Measurements from ENCODE around the gene RASSF5. TPM values are rescaled to one million over a fixed set of nuclear protein-coding genes. Genes with fewer than 3 reads are reported as not detected.

RASSF5 gene
- polyA plus RNA-seq, 1 of the 3 experiments (the other 2 are of a cell fraction), result 2.2 TPM

GRCh38 chr1:206541236-206541833 lies 34.0 kb downstream of the RASSF5 start:
- ChIA-PET CTCF (interaction anchor here (0.5 to 17.3 kb wide), 8 partner anchors 10 to 79 kb away, joined by 3 to 241 read pairs (median 6); no protein-coding TSS in a partner anchor), POLR2A (no interaction called here)
- H2AFZ ChIP-seq (ENCODE audit: low read depth), result no peak overlapping the region
- 90% methylated on average over 7 of the region's 7 CpGs for WGBS (ENCODE audit: low lambda C conversion rate)
- no peaks in the 10 kb centered on the region for H3F3A ChIP-seq (replicated peaks; ENCODE audit: insufficient read depth)
- H3K9ac ChIP-seq, result no peak overlapping the region
- H3K4me3 ChIP-seq (ENCODE audit: low read depth in 2 of 2, low read length in 1 of 2), result no peak overlapping the region
- H3K4me2 ChIP-seq, result no peak overlapping the region
- H3K27ac ChIP-seq (ENCODE audit: low read depth in 2 of 2, low read length in 1 of 2), result no peak overlapping the region
- no peaks in the 10 kb centered on the region for H4K20me1 ChIP-seq (ENCODE audit: insufficient read depth)
- no peaks in the 10 kb centered on the region for H3K36me3 ChIP-seq (replicated peaks in 1 of 2; ENCODE audit: control insufficient read depth in 1 of 2, insufficient read depth in 2 of 2, low read length in 1 of 2)
- TF ChIP-seq USF2 (IDR thresholded peaks at IDR 0.05; ENCODE audit: borderline replicate concordance, low read depth, low read length) (no peak), RAD21 (IDR thresholded peaks at IDR 0.05; ENCODE audit: low read length) (no peak), MAX (IDR thresholded peaks at IDR 0.05; ENCODE audit: low read depth) (no peak), JUND (IDR thresholded peaks at IDR 0.05) (no peak), TAF1 (IDR thresholded peaks at IDR 0.05; ENCODE audit: borderline replicate concordance, low read depth, low read length) (no peak)
- DNase-seq, result no peak
- no peaks in the 10 kb centered on the region; a peak in 1 of 4 replicates for H3K4me1 ChIP-seq (ENCODE audit: control insufficient read depth in 1 of 2, insufficient read depth in 2 of 2, low read depth in 1 of 2, low read length in 1 of 2)
- H3K79me2 ChIP-seq (ENCODE audit: insufficient read depth), result no peaks in the 10 kb centered on the region
- no peaks in the 10 kb centered on the region for H3K9me2 ChIP-seq
- no peaks in the 10 kb centered on the region for H3K9me3 ChIP-seq
- no peaks in the 10 kb centered on the region for H3K27me3 ChIP-seq (ENCODE audit: insufficient read depth)

- CTCF ChIA-PET, result interaction anchor here (0.6 to 17.3 kb wide), 32 partner anchors 9 to 602 kb away, joined by 3 to 241 read pairs (median 7); partner anchors contain the start of genes IKBKE and RASSF5
- no peaks in the 10 kb centered on the region for H3K9me2 ChIP-seq
- H3F3A ChIP-seq (replicated peaks; ENCODE audit: insufficient read depth), result no peaks in the 10 kb centered on the region
- H4K20me1 ChIP-seq (ENCODE audit: insufficient read depth), result no peaks in the 10 kb centered on the region
- 11% methylated on average over 8 of the region's 9 CpGs for WGBS (ENCODE audit: low lambda C conversion rate)
- no peaks in the 10 kb centered on the region for H3K36me3 ChIP-seq (replicated peaks in 1 of 2; ENCODE audit: control insufficient read depth in 1 of 2, insufficient read depth in 2 of 2, low read length in 1 of 2)
- H3K79me2 ChIP-seq (ENCODE audit: insufficient read depth), result no peaks in the 10 kb centered on the region
- no peak overlapping the region; a peak in 1 of 4 replicates for H3K4me3 ChIP-seq (ENCODE audit: low read depth in 2 of 2, low read length in 1 of 2)
- H3K27ac ChIP-seq (ENCODE audit: low read depth in 2 of 2, low read length in 1 of 2), result no peak overlapping the region
- no peak overlapping the region for H2AFZ ChIP-seq (ENCODE audit: low read depth)
- no peak overlapping the region for H3K4me2 ChIP-seq
- POLR2A ChIA-PET, result no interaction called here
- no peaks in the 10 kb centered on the region for H3K9me3 ChIP-seq
- no peak overlapping the region for H3K9ac ChIP-seq
- no peaks in the 10 kb centered on the region; the same call in 1 of the 2 replicates for H3K27me3 ChIP-seq (ENCODE audit: insufficient read depth)
- peak; percentile 86 for DNase-seq
- no peaks in the 10 kb centered on the region; a peak in 1 of 4 replicates for H3K4me1 ChIP-seq (ENCODE audit: control insufficient read depth in 1 of 2, insufficient read depth in 2 of 2, low read depth in 1 of 2, low read length in 1 of 2)
- TF ChIP-seq USF2 (IDR thresholded peaks at IDR 0.05; ENCODE audit: borderline replicate concordance, low read depth, low read length), result no peak
- no peak for TF ChIP-seq NRF1 (IDR thresholded peaks at IDR 0.05; ENCODE audit: low read depth, low read length)
- no peak for TF ChIP-seq SIN3A (IDR thresholded peaks at IDR 0.05; ENCODE audit: borderline replicate concordance, low read depth, low read length)
- TF ChIP-seq MXI1 (IDR thresholded peaks at IDR 0.05; ENCODE audit: low read depth, low read length), result peak; percentile 42; the same call in 1 of the 2 replicates
- no peak for TF ChIP-seq FOXJ3 (CRISPR knock-in tag; IDR thresholded peaks at IDR 0.05)
- TF ChIP-seq JUND (IDR thresholded peaks at IDR 0.05), result no peak
- no peak for TF ChIP-seq GATA2 (CRISPR knock-in tag; IDR thresholded peaks at IDR 0.05)
- no peak for TF ChIP-seq RFX5 (IDR thresholded peaks at IDR 0.05; ENCODE audit: low read length)
- TF ChIP-seq TCF12 (IDR thresholded peaks at IDR 0.05), result no peak
- TF ChIP-seq REST (IDR thresholded peaks at IDR 0.05; ENCODE audit: low read depth, low read length), result no peak
- no peak for TF ChIP-seq MEF2A (IDR thresholded peaks at IDR 0.05; ENCODE audit: borderline replicate concordance, low read depth)
- no peak for TF ChIP-seq ELF1 (IDR thresholded peaks at IDR 0.05)
- no peak for TF ChIP-seq FOXM1 (IDR thresholded peaks at IDR 0.05; ENCODE audit: low read depth)
- no peak for TF ChIP-seq GABPA (IDR thresholded peaks at IDR 0.05; ENCODE audit: low read depth)
- peak; percentile 86 for TF ChIP-seq CTCF (IDR thresholded peaks at IDR 0.05)
- no peak for TF ChIP-seq TEAD4 (IDR thresholded peaks at IDR 0.05; ENCODE audit: borderline replicate concordance, insufficient read depth)
- no peak for TF ChIP-seq NFIC (IDR thresholded peaks at IDR 0.05; ENCODE audit: borderline replicate concordance)
Measured at GRCh38 chr1:206544562-206545257, 37.4 kb downstream of the RASSF5 start.
